RKO (cell line): ENCODE results near the gene ZMYND10.

Experiments
- DNase-seq: peaks from one replicate; pipeline ENCODE4 v3.0.0-alpha.2; 2016; ENCODE audit warnings: low spot score

The ZMYND10 gene

DNA sequence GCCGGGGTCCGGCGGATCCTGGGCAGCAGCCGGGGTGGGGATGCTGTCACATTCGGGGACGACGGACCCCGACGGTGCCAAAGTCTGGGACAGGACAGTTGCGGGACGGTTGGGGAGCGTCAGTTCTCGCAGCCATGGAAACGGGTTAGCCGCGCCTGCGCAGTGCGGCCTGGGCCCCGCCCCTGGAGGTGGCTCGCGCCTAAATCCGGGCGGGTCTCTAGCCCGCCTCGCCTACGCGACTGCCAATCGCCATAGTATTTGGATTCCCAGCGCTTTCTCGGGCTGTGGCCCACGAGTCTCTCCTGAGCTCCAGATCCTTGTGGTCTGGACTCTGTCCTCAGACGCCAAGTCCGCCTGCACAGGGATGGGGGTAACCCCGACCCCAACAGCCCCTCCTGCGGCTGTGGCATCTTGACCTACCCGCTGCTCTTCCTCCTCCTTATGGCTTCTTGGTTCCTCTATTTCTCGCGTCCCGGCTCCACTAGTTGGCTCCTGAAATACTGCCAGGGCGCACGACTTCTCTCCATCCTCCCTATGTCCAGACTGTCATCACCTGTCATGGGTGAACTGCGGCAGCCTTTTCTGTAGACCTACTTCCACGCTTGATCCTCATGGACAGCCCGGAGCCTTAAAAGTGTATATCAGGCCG lies at the start of gene ZMYND10:
TSS of gene ZMYND10 (minus strand) at position 147 of the 649 bp plus-strand sequence. CDS start 153 bp downstream, outside the sequence.
- no peak for DNase-seq

DNA sequence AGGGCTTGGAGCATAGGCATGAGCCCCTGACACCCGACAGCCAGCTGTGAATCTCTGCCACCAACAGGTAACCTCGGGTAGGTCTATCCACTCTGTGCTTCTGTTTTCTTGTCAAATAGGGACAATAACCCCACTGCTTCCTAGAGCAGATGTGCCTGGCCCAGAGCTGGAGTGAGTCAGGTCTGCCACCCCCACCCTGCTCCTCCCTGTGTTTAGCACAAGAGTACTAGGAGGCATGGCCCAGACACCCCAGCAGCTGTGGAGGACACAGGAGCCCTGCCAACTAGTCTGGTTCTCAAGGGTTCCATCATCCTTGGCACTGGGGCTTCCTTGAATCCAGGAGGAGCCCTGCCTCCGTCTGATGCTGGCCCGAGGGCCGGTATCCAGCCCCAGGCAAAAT lies 47.5 kb upstream of the ZMYND10 start:
- DNase-seq, result no peak

DNA sequence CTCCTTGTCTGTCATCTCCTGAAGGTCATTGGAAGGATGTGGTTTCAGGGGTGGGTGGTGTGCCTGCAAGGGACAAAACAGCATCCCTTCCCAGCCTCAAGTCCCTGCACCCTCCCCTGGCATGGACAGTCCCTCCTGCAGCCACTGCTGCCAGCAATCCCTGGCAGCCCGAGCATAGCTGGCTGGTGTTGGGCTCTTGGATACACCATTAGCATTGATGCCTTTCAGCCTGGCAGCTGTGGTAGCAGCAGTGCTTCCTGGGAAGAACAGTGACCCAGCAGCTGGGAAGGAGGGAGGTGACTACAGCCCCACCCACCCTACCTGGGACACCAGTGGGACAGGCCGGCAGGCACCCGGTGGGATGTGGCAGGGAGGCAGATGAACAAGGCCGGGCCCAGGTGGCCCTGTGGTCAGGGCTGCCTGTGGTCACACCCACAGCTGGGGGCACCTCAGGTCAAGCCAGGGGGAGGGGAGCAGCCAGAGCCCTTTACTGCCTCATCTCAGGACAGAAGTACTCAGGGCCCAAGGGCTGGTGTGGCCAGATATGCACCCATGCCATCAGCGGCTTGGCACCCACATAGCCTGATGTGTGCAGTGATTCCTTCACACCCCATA lies 46.7 kb upstream of the ZMYND10 start:
- DNase-seq, result no peak

DNA sequence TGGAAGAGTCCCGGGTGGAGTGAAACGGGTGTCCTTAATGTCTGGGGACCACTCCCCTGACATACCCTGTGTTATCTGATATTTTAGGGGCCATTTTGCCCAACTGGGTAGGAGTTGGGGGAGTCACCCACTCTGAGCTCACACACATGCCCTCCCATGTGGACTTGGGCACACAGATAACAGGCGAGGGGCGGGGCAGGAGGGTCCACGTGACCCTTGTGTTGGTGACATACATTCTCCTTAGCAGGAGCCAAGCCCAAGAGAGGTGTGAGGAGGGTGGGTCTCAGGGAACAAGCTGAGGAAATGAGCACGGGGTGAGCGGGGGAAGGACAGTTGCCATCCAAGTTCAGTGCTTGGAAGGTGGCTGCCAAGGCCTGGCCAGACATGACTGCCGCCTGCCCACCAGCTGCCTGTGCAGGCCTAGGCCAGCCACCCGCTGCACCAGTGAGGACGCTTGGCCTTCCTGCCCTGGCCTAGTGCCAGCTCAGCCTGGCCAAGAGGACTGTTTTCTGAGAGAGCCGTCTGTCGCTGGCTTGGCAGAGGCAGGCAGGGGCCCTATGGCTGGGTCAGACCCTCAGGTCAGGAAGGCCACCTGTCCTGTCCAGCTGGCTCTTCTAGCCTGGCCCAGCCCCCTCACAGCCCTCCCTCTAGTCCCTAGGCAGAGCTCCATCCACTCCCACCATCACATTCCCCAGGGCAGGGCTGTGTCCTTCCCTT lies 45.1 kb upstream of the ZMYND10 start:
- no peak for DNase-seq

DNA sequence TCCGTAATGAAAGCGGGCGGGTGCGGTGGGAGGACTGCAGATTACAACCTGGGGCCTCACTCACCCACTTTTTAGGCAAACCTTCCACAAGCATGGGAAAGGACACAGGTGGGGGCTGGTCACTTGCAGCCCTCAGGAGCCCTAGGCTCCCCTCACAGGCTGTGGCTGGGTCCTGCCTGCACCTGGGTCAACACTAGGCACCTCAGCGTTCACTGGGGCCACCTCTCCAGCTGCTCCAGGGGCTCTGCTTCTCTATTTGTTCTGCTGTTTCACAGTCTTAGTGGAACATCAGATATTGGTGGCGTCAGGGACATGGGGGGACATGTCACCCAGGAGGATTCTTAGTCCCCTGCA lies 43.9 kb upstream of the ZMYND10 start:
- no peak for DNase-seq

DNA sequence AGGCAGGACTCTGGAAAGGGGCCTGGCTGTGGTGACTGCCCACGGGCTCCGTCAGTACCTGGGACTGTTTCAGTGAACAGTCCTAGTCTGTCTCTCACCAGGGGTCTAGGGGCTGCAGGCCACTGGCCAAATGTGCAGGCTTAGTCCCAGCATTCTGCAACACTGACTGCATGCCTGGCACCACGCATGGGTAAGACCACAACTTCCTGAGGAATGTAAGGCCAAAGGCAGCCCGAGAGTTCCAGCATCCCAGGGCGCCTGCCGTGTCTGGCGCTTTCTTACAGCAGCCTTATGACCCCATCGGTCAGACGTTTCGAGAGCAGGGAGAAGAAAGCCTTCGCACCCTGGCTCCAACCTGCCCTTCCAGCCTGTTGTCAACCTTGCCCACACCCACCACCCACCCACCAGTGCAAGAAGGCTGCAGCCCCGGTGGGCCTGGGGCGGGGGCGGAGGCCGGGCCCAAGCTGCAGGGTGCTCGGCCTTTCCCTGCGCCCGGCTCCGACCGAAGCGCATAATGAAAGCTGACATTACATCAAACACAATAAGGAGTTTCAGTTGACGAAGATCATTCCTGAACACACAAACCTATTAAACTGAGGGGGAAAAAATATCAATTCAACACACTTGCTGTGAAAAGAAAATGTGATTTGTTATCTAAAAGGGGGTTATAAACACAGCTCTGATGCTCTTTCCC lies 43.3 kb upstream of the ZMYND10 start:
- DNase-seq, result no peak

DNA sequence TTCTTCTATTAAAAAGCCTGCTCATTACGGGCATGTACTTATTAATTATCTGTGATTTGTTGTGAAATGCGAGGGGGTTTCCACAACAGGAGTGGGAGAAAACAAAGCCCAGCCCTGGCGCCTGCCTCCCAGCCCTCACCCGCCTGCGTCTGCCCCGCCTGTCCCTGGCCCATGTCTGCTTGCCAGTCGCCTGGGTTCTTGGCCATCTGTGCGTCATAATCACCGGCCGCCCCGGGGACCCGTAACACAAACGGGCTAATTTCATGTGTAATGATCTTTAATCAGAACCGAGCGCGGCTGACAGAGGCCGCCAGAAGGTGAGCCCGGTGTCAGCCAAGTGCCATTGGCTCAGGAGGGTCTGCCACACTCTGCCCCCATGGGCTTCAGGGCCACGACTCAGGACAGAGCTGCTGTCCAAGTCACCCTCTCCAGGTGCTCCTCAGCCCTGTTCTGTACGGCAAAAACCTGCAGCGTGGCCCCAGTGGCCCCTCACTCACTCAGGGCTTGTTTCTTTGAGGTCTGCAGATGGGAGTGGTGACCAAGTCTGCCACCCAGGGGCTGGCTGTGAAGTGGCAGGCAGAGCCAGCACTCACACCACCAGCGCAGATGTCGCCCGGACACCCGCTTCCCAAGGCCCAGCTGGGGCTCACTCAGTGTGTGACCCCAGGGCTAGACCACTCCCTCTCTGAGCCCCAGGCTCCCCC lies 42.6 kb upstream of the ZMYND10 start:
- no peak for DNase-seq

DNA sequence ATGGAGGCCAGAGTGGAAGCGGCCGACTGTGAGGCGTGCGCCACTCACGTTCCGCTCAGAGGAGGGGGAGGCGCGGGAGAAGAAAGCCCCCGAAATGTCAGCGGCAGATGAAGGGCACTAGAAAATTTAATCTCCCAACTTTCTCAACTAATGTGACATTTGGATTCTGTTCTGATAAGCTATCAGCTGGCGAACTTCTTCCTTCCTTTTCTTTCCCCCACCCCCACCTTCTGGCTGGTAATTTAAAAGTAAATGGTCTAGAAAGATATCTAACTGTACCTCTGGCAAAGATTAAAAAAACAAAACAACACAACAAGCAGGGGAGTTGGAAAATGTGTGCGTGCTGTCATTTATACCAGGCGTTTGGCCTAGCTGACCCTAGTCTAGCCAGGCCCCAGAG lies 40.2 kb upstream of the ZMYND10 start:
- no peak for DNase-seq

DNA sequence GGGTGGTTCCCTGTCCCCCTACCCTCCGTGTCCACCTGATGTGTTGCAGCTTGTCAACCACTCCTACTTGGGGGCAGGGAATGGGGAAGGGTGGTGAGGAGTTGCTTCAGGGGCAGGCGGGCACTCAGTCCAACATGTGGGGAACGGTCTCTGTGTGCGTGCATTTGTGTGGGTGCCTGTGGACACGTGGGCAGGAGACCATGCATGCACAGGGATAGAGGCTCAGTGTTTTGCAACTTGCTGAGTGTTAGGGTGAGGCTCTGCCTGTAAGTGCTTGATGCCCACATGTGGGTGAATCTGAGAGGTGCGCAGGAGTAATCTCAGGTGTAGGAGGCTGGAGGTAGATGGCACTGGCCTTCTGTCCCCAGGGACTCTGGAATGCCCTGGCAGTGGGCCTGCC lies 38.2 kb upstream of the ZMYND10 start:
- no peak for DNase-seq

DNA sequence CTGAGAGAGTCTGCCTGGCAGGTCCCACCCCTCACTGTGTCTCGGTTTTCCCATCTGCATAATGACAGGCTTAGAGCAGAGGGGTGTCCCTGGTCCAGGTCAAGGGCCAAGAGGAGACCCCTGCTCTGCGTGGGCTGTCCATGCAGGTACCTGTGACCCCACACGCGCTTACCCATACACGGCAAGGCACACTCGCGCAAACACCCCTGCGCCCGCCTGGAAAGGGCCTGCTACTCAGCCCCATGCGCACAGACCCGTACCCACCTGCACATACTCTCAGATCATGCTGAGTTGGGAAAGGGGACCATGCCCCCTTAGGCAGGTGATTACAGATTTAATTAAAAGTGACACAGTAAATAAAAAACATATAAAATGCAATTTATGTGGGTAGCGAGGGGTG lies 37.2 kb upstream of the ZMYND10 start:
- DNase-seq, result no peak

DNA sequence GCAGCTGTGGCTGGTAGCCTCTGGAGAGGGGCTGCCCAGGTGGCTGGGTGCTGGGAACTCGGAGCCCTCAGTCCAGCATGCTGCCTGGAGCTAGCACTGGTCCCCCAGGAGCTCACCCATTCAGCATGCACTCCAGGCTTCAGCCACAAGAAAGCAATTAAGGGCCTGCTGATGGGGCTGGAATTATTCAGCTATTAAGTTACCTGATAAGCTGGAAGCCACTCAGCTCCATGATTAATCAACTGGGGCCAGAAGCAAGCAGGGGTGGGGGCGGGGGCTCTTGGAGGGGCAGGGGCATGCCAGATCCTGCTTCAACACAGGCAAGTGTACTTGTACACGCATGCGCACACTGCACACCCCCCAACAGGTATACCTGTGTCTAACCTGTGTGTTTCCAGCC lies 35.9 kb upstream of the ZMYND10 start:
- DNase-seq, result no peak

DNA sequence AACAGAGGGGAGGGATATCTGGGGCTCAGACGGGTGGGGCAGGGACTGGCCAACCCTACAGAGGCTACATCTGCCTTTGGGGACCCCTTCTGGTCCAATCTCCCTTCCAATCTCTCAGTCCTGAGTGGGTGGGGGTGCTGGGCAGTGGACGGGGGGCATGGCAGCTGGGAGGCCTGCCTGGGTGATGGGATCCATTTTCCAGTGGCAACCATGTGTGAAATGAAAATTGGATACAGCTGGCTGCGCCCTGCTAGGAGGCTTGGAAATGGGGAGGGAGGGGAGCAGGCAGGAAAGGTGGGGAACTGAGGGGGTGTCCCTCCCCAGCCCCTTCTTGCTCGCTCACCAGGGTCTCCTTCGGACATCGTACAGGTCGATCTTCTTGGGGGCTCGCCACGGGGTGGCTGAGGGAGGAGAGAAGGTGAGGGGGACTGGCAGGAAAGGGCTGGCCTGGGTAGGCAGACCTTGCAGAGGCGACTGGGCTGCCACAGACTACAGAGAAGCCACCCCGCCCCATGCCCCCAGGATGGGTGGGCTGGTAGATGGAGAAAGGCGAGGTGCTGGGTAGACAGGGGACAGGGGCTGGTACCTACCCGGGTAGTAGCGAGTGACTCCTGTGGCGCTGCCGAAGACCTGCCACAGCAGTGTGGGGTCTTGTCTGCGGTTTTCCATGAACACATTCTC lies 35.0 kb upstream of the ZMYND10 start:
- no peak for DNase-seq

DNA sequence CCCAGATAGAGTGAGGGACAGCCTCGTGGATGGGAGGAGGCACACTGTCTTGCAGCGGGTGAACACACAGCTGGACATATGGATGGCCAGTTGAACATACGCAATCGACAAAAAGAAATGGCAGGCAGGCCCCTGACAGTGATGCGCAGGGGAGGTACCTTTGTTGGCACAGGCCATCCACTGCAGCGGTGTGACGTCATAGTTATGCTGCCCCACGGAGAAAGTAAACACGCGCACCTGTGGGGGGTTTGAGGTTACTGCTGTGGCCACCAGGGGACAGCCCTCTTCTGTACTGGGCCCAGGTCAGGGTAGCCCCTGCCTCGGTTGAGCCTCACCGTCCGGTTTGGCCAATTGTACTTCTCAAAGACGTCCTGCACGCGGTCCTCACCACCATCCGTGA lies 33.2 kb upstream of the ZMYND10 start:
- no peak for DNase-seq

DNA sequence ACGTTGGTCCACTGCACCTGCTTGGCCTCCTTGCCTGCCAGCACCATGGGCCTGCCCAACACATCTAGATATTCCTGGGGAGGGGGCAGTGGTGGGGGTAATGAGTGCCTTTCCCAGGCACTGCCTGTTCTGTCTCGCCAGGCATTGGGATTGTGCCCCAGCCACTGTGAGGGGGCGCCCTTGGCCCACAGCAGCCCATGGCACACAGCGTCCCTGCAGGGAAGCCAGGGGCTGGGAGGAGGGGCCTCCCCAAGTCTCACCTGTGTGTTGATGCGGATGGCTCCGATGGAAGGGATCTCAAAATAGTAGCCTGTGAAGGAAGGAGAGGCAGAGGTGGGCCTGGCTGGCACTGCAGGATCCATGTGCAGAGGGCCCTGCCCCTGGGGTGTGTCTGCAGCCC lies 32.5 kb upstream of the ZMYND10 start:
- DNase-seq, result no peak

DNA sequence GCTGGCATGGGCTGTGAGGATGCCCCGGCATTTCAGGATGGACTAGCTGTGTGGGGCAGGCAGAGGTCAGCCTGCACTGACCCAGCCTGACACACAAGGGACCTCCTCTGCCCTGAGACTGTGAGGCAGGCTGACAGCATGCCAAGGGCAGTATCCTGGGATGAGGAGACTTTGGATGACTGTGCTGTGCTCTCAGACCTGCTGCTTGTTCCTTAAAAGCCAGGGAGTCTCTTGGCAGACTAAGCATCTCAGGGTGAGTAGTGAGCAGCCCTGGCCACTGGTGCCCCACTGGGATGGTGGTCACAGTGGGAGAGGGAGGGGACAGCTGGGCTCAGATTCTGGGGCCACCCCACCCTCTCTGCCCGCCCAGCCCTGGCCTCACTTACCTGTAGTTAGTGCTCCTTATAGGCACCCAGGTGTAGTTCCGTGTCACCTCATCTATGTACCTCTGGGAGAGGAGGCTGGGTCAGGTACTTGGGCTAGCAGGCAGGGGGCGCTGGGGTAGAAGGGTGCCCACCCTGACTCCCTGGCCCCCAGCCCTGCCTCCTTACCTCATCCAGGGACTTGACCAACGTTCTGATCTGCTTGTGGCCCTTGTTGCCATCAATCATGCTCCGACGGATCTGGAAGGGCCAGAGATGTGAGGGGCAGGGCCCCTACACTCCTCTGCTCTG lies 29.9 kb upstream of the ZMYND10 start:
- DNase-seq, result peak; percentile 31

DNA sequence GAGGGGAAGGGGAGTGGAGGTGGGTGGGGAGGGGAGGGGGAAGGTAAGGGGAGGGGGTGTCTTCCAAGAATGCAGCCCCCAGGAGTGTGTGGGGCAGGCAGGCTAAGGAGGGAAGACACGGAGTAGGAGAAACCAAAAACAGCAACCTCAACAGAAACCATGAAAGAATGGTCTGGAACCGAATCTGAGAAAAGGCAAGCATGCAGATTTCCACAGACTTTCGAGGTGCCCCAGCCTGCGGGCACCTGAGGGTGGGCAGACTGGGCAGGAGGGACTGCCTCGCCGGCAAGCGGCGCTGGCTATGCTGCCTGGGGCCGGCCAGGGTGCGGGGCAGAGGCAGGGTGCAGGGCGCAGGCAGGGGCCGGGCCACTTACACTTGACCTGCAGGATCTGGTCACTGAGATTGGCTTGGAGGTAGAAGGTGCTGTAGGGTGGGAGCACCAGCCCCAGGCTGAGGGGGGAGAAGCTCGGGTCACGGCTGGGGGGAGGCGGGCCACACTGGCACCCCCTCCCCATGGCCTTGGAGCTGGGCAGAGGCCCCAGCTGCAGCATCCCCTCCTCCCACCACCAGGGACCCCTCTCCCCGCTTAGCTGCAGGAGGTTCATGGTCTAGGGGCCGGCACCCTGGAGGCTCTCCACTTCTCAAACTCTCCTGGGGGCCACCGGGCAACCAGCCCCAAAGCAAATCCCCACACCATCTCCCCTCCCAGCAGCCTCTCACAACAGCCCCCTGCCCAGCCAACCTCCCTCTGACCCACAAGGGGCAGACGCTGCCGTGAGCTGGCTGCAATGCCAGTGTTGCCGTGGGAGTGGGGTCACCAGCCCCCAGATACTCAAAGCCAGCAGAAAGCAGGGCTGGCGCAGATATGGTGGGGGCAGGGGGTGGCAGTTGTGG lies 29.1 kb upstream of the ZMYND10 start:
- DNase-seq, result no peak

DNA sequence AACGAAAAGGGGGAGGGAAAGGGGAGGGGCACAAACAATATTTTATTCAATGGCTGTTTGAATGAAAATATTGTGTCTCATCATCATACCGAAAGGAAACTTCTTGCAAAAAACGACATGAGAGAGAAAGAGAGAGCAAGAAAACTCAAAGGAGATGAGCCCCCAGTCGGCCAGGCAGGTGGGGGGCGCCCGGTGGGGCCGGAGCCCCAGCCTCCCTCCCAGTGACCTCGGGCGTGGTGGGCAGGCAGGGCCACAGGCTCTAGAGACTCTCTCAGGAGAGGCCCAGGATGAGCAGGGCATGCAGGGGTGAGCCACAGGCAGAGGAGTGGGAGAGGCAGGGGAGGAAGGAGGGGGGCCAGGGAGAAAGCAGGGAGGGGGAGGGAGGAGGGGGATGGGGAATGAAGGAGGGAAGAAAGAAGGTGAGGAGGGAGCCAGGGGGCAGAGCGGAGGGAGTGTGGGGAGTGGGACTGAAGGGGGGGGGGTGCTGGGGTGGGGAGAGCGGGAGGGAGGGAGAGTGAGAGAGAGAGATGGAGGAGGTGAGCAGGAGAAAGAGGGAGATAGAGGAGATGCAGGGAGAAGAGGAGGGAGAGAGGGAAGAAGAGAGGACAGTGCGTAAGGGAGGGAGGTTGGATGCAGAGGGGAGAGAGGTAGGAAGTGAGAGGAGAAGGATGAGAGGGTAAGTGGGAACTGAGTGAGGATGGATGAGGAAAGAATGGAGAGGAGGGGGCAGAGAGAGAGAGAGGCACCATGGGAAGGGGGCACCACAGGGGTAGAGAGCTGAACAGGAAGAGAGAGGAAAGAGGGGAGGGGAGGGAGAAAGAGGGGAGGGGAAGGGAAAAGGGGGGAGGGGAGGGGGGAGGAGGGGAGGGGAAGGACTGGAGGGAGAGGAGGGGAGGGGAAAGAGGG lies 27.9 kb upstream of the ZMYND10 start:
- DNase-seq, result no peak

DNA sequence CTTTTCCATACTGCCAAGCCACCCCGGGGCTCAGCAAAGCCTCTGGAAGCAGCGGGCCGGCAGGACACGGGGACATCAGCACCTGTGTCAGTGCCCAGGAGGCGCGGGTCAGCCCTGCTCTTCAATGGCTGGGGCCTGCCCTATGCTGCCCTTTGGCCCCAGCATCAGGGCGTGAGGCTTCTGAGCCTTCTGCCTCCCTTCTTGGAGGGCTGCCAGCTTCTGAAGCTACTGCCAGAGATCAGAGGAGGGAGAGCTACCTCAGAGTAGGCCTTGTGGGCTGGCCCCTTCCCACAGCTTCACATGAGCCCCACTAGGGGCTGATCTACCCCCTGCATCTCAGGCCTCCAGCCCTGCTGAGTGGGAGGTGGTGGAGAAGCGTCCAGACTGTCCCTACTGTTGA lies 26.8 kb upstream of the ZMYND10 start:
- DNase-seq, result no peak

DNA sequence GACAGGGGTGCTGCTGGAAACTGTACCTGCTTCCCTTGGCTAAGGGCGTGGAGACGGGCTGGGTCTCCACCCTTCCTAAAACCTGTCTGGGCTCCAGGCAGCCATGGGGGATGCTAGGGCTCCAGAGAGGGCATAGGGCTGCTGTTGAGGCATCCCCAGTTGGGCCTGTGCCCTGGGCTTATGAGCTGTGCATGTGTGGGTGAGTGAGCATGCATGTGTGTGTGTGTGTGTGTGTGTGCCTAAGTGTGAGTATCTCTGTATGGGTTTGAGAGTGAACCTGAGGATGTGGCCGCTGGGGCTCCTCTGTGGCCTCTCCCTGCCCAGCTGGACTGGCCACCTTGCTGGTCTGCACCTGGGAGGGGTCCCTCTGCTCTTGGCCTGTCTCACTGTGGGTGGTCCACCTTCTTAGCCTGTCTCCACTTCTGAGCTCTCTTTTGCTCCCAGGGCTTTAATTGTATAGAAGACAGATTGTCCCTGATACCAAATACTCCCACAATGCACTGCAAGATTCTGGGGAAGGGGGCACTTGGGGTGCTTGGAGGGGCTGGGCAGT lies 25.7 kb upstream of the ZMYND10 start:
- no peak for DNase-seq
